K562 (cell line): ENCODE data around the gene ASGR1. TPM values are rescaled to one million over a fixed set of nuclear protein-coding genes. Genes with fewer than 3 reads are reported as not detected.
A peak's percentile ranks its signal among the peaks of the same experiment; 100 is the strongest.

Experiments
- ARHGAP35 ChIP-seq: fragments of 450-650 bp; IDR thresholded peaks from 2 replicates; pipeline ENCODE4 v1.6.1; 2018; ENCODE audit not compliant: partially characterized antibody
- CBFB ChIP-seq: sonication (generic); formaldehyde crosslinking; IDR thresholded peaks from 2 replicates; pipeline ENCODE4 v1.4.0; 2020; ENCODE audit warnings: mild to moderate bottlenecking, missing genetic modification reagents
- CBX5 ChIP-seq: IDR thresholded peaks from 2 replicates; pipeline ENCODE4 v1.6.1; 2014; ENCODE audit warnings: low read depth, borderline replicate concordance
- FOS ChIP-seq: IDR thresholded peaks from 3 replicates; pipeline ENCODE4 v1.6.1; 2011; ENCODE audit not compliant: insufficient read length; ENCODE audit errors: extremely low read depth
- FOXK1 ChIP-seq: sonication (generic); formaldehyde crosslinking; IDR thresholded peaks from 2 replicates; pipeline ENCODE4 v1.8.0; 2022; ENCODE audit warnings: missing genetic modification reagents, mild to moderate bottlenecking, borderline replicate concordance
- KLF10 ChIP-seq: fragments of 250-450 bp; sonication (Bioruptor Pico); IDR thresholded peaks from 2 replicates; pipeline ENCODE4 v1.6.1; 2021; ENCODE audit warnings: matching md5 sums
- MCM3 ChIP-seq: fragments of 450-650 bp; IDR thresholded peaks from 2 replicates; pipeline ENCODE4 v1.6.1; 2016
- NFRKB ChIP-seq: fragments of 450-650 bp; IDR thresholded peaks from 2 replicates; pipeline ENCODE4 v1.6.1; 2016; ENCODE audit warnings: low read depth
- NR3C1 ChIP-seq: sonication (generic); formaldehyde crosslinking; IDR thresholded peaks from 2 replicates; pipeline ENCODE4 v1.8.1; 2022; ENCODE audit warnings: missing genetic modification reagents
- RAD21 ChIP-seq, 2 experiments: fragments of 250-450 bp in 1 of 2; fragments of 450-650 bp in 1 of 2; sonication (Bioruptor Pico) in 1 of 2; formaldehyde crosslinking in 1 of 2; IDR thresholded peaks in 1 of 2; conservative IDR thresholded peaks in 1 of 2; 2 replicates each; pipeline versions ENCODE4 v1.4.0 to v1.8.0; 2020 to 2022; ENCODE audit warnings: mild to moderate bottlenecking in 2 of 2, moderate library complexity in 1 of 2
- TARDBP ChIP-seq: fragments of 450-650 bp; IDR thresholded peaks from 2 replicates; pipeline ENCODE4 v1.6.1; 2016
- ZNF274 ChIP-seq: IDR thresholded peaks from 2 replicates; pipeline ENCODE4 v1.6.1; 2011; ENCODE audit warnings: low read depth, mild to moderate bottlenecking, low read length, moderate library complexity, borderline replicate concordance
- polyA plus RNA-seq, 8 experiments: library from polyadenylated mRNA; depleted of rRNA in 4 of 8; stranded (reverse) in 5 of 8; unstranded in 3 of 8; fragments of >200 nt; fragmentation: Nextera tagmentation in 2 of 8; fragmentation: Illumina TruSeq in 1 of 8; extraction: Ambion mirVana in 2 of 8; extraction: Trizol in 1 of 8; gene quantifications; 2 replicates each; pipeline versions ENCODE4 v1.2.1 to v1.2.3, GENCODE V29; 2011 to 2014; ENCODE audit warnings: inconsistent platforms in 1 of 8, missing spikeins in 1 of 8
- total RNA-seq, 7 experiments: library from RNA; depleted of rRNA in 6 of 7; stranded (reverse); fragments of >200 nt in 6 of 7; fragmentation: Illumina TruSeq in 2 of 7; extraction: Trizol in 2 of 7; gene quantifications; 2 replicates each; pipeline versions ENCODE4 v1.2.1 to v1.2.3, GENCODE V29; 2011 to 2021; ENCODE audit warnings: low replicate concordance in 1 of 7
- TF ChIP-seq, protein P1 (sequence below): fragments of 200-800 bp; sonication (Bioruptor generic); IDR thresholded peaks from 2 replicates; pipeline ENCODE4 v1.6.1; 2017; ENCODE audit warnings: missing genetic modification characterization, missing compliant biosample characterization
- TF ChIP-seq, protein P2 (sequence below): fragments of 450-650 bp; IDR thresholded peaks from 2 replicates; pipeline ENCODE4 v1.6.1; 2016; ENCODE audit warnings: missing biosample characterization, missing genetic modification characterization
- TF ChIP-seq, protein P3 (sequence below): fragments of 450-650 bp; IDR thresholded peaks from 2 replicates; pipeline ENCODE4 v1.6.1; 2016; ENCODE audit warnings: low read depth
- TF ChIP-seq, protein P4 (sequence below), 3 experiments: IDR thresholded peaks in 2 of 3; conservative IDR thresholded peaks in 1 of 3; 2 replicates each; pipeline ENCODE4 v1.5.1; 2011 to 2012; ENCODE audit warnings: low read length in 3 of 3, mild to moderate bottlenecking in 3 of 3, control low read depth in 2 of 3, improper control_type of control experiment in 1 of 3, inconsistent platforms in 1 of 3, low read depth in 1 of 3, mixed read lengths in 1 of 3, moderate library complexity in 1 of 3; ENCODE audit not compliant: insufficient read depth in 2 of 3

The ASGR1 gene
- total and polyA plus RNA-seq, 9 of the 15 experiments (the other 6 are each of a cell fraction or from before 2014, with no cell fraction given): 0.11 to 1.0 (median 0.64) TPM; not detected in 2

DNA sequence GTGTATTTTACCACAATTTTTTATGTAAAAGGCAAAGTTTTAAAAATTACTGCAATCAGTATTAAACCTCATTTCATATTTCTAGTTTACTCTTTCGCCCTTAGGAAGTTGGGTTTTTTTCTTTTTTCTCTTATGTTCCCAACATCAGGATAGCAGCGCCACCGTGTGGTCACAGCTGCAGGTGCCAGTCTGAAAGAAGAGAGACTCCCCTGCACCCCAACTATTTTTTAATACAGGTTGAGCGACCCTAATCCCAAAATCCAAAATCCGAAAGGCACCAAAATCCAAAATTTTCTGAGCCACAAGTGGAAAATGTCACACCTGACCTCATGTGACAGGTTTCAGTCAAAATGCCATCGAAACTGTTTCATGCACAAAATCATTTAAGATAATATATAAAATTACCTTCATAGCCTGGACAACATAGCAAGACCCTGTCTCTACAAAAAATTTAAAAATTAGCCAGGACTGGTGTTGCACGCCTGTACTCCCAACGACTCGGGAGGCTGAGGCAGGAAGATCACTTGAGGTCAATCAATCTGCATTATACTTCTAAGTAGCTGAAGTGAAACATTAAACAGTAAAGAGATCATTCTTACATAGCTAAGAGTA, 42.8 kb downstream of the ASGR1 start (continued):
- TF ChIP-seq, protein P1, sequence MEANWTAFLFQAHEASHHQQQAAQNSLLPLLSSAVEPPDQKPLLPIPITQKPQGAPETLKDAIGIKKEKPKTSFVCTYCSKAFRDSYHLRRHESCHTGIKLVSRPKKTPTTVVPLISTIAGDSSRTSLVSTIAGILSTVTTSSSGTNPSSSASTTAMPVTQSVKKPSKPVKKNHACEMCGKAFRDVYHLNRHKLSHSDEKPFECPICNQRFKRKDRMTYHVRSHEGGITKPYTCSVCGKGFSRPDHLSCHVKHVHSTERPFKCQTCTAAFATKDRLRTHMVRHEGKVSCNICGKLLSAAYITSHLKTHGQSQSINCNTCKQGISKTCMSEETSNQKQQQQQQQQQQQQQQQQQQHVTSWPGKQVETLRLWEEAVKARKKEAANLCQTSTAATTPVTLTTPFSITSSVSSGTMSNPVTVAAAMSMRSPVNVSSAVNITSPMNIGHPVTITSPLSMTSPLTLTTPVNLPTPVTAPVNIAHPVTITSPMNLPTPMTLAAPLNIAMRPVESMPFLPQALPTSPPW (CRISPR knock-in tag): peak; percentile 25; the same call in 1 of the 2 replicates
- TF ChIP-seq ARHGAP35: no peak
- TF ChIP-seq MCM3: no peak
- TF ChIP-seq FOS: no peak
- no peak for TF ChIP-seq CBX5
- no peak for TF ChIP-seq NR3C1
- TF ChIP-seq RAD21 (CRISPR knock-in tag; conservative IDR thresholded peaks at IDR 0.05 in 1 of 2, IDR thresholded peaks at IDR 0.05 in 1 of 2): peak; percentile 77
- TF ChIP-seq, protein P2, sequence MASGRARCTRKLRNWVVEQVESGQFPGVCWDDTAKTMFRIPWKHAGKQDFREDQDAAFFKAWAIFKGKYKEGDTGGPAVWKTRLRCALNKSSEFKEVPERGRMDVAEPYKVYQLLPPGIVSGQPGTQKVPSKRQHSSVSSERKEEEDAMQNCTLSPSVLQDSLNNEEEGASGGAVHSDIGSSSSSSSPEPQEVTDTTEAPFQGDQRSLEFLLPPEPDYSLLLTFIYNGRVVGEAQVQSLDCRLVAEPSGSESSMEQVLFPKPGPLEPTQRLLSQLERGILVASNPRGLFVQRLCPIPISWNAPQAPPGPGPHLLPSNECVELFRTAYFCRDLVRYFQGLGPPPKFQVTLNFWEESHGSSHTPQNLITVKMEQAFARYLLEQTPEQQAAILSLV (tag): no peak
- no peak for TF ChIP-seq CBFB
- no peak for TF ChIP-seq ZNF274
- TF ChIP-seq TARDBP: no peak
- no peak for TF ChIP-seq NFRKB
- no peak for TF ChIP-seq KLF10
- TF ChIP-seq, protein P3, sequence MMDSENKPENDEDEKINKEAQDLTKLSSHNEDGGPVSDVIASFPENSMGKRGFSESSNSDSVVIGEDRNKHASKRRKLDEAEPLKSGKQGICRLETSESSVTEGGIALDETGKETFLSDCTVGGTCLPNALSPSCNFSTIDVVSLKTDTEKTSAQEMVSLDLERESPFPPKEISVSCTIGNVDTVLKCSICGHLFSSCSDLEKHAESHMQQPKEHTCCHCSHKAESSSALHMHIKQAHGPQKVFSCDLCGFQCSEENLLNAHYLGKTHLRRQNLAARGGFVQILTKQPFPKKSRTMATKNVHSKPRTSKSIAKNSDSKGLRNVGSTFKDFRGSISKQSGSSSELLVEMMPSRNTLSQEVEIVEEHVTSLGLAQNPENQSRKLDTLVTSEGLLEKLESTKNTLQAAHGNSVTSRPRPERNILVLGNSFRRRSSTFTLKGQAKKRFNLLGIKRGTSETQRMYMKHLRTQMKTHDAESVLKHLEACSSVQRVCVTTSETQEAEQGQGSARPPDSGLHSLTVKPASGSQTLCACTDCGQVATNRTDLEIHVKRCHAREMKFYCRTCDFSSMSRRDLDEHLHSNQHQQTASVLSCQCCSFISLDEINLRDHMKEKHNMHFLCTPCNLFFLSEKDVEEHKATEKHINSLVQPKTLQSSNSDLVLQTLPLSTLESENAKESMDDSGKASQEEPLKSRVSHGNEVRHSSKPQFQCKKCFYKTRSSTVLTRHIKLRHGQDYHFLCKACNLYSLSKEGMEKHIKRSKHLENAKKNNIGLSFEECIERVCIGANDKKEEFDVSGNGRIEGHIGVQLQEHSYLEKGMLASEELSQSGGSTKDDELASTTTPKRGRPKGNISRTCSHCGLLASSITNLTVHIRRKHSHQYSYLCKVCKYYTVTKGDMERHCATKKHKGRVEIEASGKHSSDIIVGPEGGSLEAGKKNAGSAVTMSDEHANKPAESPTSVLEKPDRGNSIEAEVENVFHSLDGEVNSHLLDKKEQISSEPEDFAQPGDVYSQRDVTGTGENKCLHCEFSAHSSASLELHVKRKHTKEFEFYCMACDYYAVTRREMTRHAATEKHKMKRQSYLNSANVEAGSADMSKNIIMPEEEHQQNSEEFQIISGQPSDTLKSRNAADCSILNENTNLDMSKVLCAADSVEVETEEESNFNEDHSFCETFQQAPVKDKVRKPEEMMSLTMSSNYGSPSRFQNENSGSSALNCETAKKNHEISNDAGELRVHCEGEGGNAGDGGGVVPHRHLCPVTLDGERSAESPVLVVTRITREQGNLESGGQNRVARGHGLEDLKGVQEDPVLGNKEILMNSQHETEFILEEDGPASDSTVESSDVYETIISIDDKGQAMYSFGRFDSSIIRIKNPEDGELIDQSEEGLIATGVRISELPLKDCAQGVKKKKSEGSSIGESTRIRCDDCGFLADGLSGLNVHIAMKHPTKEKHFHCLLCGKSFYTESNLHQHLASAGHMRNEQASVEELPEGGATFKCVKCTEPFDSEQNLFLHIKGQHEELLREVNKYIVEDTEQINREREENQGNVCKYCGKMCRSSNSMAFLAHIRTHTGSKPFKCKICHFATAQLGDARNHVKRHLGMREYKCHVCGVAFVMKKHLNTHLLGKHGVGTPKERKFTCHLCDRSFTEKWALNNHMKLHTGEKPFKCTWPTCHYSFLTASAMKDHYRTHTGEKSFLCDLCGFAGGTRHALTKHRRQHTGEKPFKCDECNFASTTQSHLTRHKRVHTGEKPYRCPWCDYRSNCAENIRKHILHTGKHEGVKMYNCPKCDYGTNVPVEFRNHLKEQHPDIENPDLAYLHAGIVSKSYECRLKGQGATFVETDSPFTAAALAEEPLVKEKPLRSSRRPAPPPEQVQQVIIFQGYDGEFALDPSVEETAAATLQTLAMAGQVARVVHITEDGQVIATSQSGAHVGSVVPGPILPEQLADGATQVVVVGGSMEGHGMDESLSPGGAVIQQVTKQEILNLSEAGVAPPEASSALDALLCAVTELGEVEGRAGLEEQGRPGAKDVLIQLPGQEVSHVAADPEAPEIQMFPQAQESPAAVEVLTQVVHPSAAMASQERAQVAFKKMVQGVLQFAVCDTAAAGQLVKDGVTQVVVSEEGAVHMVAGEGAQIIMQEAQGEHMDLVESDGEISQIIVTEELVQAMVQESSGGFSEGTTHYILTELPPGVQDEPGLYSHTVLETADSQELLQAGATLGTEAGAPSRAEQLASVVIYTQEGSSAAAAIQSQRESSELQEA: no peak
- TF ChIP-seq FOXK1 (CRISPR knock-in tag): no peak
- TF ChIP-seq, protein P4, sequence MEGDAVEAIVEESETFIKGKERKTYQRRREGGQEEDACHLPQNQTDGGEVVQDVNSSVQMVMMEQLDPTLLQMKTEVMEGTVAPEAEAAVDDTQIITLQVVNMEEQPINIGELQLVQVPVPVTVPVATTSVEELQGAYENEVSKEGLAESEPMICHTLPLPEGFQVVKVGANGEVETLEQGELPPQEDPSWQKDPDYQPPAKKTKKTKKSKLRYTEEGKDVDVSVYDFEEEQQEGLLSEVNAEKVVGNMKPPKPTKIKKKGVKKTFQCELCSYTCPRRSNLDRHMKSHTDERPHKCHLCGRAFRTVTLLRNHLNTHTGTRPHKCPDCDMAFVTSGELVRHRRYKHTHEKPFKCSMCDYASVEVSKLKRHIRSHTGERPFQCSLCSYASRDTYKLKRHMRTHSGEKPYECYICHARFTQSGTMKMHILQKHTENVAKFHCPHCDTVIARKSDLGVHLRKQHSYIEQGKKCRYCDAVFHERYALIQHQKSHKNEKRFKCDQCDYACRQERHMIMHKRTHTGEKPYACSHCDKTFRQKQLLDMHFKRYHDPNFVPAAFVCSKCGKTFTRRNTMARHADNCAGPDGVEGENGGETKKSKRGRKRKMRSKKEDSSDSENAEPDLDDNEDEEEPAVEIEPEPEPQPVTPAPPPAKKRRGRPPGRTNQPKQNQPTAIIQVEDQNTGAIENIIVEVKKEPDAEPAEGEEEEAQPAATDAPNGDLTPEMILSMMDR (IDR thresholded peaks at IDR 0.05 in 2 of 3, conservative IDR thresholded peaks at IDR 0.05 in 1 of 3; ENCODE audit: insufficient read depth in 2 of 3, low read depth in 1 of 3, low read length in 3 of 3): peak; percentile 72 to 80 (median 75)
